ENCODE results near the gene DIPK1B. TPM values are rescaled to one million over a fixed set of nuclear protein-coding genes. Genes with fewer than 3 reads are reported as not detected.
"Not testable (repeated sequence)": the region's sequence is repeated elsewhere in the genome, so short reads cannot be mapped to it uniquely, and the experiment has no call there.

The DIPK1B gene
- total RNA-seq, 1 experiment from 2014 or later = 4.5 TPM

GRCh38 chr9:136753371-136754058, 41.1 kb downstream of the DIPK1B start:
- no peak for DNase-seq (ENCODE audit: low read depth)

- no peak for DNase-seq (ENCODE audit: low read depth)
Measured at GRCh38 chr9:136754059-136754572, 41.7 kb downstream of the DIPK1B start.

GRCh38 chr9:136754626-136755301, 42.4 kb downstream of the DIPK1B start:
- DNase-seq (ENCODE audit: low read depth) = no peak

GRCh38 chr9:136755302-136756133, 43.1 kb downstream of the DIPK1B start:
- DNase-seq (ENCODE audit: low read depth) = not testable (repeated sequence)

GRCh38 chr9:136756134-136756438, 43.7 kb downstream of the DIPK1B start:
- DNase-seq (ENCODE audit: low read depth) = no peak

- no peak for DNase-seq (ENCODE audit: low read depth)
Measured at GRCh38 chr9:136756836-136757235, 44.5 kb downstream of the DIPK1B start.

GRCh38 chr9:136757328-136757727, 45.0 kb downstream of the DIPK1B start:
- no peak for DNase-seq (ENCODE audit: low read depth)

- DNase-seq (ENCODE audit: low read depth) = no peak
Measured at GRCh38 chr9:136757751-136758140, 45.4 kb downstream of the DIPK1B start.

- no peak for DNase-seq (ENCODE audit: low read depth)
Measured at GRCh38 chr9:136759001-136759400, 46.6 kb downstream of the DIPK1B start.

GRCh38 chr9:136759436-136760325, 47.3 kb downstream of the DIPK1B start:
- no peak for DNase-seq (ENCODE audit: low read depth)

GRCh38 chr9:136760424-136760823, 48.1 kb downstream of the DIPK1B start:
- DNase-seq (ENCODE audit: low read depth) = no peak

- DNase-seq (ENCODE audit: low read depth) = peak; percentile 61
Measured at GRCh38 chr9:136760834-136761544, 48.6 kb downstream of the DIPK1B start.

- no peak for DNase-seq (ENCODE audit: low read depth)
Measured at GRCh38 chr9:136761545-136761981, 49.2 kb downstream of the DIPK1B start.

- DNase-seq (ENCODE audit: low read depth) = no peak
Measured at GRCh38 chr9:136762221-136762691, 49.9 kb downstream of the DIPK1B start.

GRCh38 chr9:136762915-136763648, 50.7 kb downstream of the DIPK1B start:
- no peak for DNase-seq (ENCODE audit: low read depth)

- DNase-seq (ENCODE audit: low read depth) = no peak
Measured at GRCh38 chr9:136763649-136764035, 51.3 kb downstream of the DIPK1B start.

GRCh38 chr9:136764301-136764891, 52.0 kb downstream of the DIPK1B start, which contains the start of gene LCN15:
LCN15 (minus strand) TSS chr9:136764518; CDS start chr9:136764488, 30 bp downstream.
- DNase-seq (ENCODE audit: low read depth) = no peak

- no peak for DNase-seq (ENCODE audit: low read depth)
Measured at GRCh38 chr9:136765041-136765440, 52.7 kb downstream of the DIPK1B start.

Data from HT1080 (cell line).